Uterus (tissue), 2 donors: ENCODE results near the gene PJA1.

ENCODE experiments used
- POLR2A ChIP-seq, 2 donors: fragments of 450-650 bp; IDR thresholded peaks; one replicate each; pipeline ENCODE4 v1.6.1; 2016; ENCODE audit warnings: antibody characterized with exemption in 2 of 2, mild to moderate bottlenecking in 1 of 2, moderate library complexity in 1 of 2
- TF ChIP-seq, protein P1 (sequence below), 4 experiments: fragments of 200-600 bp in 2 of 4; fragments of 450-650 bp in 2 of 4; sonication (generic) in 2 of 4; IDR thresholded peaks; one replicate each; pipeline ENCODE4 v1.5.1; 2016 to 2019; ENCODE audit warnings: antibody characterized with exemption in 4 of 4, mild to moderate bottlenecking in 2 of 4, moderate library complexity in 1 of 4

DNA sequence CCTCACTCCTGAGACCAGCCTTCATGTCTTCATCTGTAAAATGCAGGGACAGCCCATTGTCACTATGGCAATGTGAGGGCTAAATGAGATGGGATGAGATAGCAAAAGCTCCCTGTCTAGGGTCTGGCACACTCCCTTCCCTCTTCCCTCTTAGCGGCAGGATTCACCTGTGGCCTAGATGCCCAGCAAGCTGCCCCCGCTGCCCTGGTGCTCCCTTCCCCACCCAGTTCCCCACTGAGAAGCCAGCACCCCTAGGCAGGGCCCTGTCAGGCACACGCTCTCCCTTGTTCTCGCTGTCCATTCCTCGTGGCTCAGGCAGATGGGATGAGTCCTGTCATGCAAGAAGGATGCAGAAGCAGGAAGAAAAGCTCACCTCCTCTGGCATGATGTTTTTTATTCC is 49.2 kb upstream of the PJA1 start:
- TF ChIP-seq, protein P1, sequence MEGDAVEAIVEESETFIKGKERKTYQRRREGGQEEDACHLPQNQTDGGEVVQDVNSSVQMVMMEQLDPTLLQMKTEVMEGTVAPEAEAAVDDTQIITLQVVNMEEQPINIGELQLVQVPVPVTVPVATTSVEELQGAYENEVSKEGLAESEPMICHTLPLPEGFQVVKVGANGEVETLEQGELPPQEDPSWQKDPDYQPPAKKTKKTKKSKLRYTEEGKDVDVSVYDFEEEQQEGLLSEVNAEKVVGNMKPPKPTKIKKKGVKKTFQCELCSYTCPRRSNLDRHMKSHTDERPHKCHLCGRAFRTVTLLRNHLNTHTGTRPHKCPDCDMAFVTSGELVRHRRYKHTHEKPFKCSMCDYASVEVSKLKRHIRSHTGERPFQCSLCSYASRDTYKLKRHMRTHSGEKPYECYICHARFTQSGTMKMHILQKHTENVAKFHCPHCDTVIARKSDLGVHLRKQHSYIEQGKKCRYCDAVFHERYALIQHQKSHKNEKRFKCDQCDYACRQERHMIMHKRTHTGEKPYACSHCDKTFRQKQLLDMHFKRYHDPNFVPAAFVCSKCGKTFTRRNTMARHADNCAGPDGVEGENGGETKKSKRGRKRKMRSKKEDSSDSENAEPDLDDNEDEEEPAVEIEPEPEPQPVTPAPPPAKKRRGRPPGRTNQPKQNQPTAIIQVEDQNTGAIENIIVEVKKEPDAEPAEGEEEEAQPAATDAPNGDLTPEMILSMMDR (IDR thresholded peaks at IDR 0.05), result no peak
- no peak for TF ChIP-seq POLR2A (IDR thresholded peaks at IDR 0.05)
